OCI-LY7 (cell line): ENCODE results near the gene ATP6V0E2.

Experiments
- EZH2phosphoT487 ChIP-seq: fragments of 200-600 bp; sonication (generic); IDR thresholded peaks from 2 replicates; pipeline ENCODE4 v1.6.1; 2018; ENCODE audit warnings: low read depth, borderline replicate concordance, mild to moderate bottlenecking, mixed run types, antibody characterized with exemption, low read length, moderate library complexity, mixed read lengths
- TF ChIP-seq, protein P1 (sequence below): fragments of 200-600 bp; sonication (generic); conservative IDR thresholded peaks from 2 replicates; pipeline ENCODE4 v1.5.1; 2014; ENCODE audit warnings: mild to moderate bottlenecking, antibody characterized with exemption, low read length, moderate library complexity, mixed read lengths

DNA sequence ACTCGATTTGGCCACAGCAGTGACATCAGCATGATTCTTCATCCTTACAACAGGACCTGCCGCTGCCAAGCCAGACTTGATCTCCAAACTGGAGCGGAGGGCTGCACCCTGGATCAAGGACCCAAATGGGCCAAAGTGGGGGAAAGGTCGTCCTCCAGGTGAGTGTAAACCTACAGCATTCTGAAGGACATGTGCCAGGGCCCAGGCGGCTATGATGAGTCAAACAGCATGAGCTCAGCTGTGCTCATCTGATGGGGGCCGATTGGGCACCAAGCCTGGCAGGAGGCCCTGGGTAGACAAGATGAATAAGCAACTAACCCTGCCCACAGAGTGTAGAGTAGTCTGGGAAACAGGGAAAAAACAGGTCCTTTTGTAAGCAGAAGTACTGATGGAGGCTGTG, 14.4 kb upstream of the ATP6V0E2 start:
- TF ChIP-seq, protein P1, sequence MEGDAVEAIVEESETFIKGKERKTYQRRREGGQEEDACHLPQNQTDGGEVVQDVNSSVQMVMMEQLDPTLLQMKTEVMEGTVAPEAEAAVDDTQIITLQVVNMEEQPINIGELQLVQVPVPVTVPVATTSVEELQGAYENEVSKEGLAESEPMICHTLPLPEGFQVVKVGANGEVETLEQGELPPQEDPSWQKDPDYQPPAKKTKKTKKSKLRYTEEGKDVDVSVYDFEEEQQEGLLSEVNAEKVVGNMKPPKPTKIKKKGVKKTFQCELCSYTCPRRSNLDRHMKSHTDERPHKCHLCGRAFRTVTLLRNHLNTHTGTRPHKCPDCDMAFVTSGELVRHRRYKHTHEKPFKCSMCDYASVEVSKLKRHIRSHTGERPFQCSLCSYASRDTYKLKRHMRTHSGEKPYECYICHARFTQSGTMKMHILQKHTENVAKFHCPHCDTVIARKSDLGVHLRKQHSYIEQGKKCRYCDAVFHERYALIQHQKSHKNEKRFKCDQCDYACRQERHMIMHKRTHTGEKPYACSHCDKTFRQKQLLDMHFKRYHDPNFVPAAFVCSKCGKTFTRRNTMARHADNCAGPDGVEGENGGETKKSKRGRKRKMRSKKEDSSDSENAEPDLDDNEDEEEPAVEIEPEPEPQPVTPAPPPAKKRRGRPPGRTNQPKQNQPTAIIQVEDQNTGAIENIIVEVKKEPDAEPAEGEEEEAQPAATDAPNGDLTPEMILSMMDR, result no peak
- TF ChIP-seq EZH2phosphoT487, result no peak
